HG02763 (cell line): ENCODE results near the gene MIGA2.
"Not testable (repeated sequence)": the region's sequence is repeated elsewhere in the genome, so short reads cannot be mapped to it uniquely, and the experiment has no call there.

Experiments used
- ATAC-seq: cut with Tn5 transposase; IDR thresholded peaks from one replicate; pipeline ENCODE4 v1.9.1; 2021; ENCODE audit warnings: mild to moderate bottlenecking, moderate library complexity; ENCODE audit not compliant: unreplicated experiment

MIGA2 gene

DNA sequence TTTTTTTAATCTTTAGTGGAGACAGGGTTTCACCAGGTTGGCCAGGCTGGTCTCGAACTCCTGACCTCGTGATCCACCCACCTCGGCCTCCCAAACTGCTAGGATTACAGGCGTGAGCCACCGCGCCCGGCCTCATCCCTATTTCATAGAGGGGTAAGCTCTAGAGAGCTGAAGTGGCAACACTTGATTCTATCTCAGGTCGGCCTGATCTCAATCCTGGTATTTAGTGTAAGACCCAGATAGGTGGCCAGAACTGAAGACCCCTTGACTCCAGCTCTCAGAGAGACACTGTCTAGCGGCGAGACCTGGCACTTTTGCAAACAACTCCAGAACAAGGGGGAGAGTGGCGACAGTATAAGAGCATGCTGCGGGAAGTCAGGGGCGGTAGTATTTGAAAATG lies 588 bp upstream of the MIGA2 start:
- ATAC-seq = not testable (repeated sequence)

DNA sequence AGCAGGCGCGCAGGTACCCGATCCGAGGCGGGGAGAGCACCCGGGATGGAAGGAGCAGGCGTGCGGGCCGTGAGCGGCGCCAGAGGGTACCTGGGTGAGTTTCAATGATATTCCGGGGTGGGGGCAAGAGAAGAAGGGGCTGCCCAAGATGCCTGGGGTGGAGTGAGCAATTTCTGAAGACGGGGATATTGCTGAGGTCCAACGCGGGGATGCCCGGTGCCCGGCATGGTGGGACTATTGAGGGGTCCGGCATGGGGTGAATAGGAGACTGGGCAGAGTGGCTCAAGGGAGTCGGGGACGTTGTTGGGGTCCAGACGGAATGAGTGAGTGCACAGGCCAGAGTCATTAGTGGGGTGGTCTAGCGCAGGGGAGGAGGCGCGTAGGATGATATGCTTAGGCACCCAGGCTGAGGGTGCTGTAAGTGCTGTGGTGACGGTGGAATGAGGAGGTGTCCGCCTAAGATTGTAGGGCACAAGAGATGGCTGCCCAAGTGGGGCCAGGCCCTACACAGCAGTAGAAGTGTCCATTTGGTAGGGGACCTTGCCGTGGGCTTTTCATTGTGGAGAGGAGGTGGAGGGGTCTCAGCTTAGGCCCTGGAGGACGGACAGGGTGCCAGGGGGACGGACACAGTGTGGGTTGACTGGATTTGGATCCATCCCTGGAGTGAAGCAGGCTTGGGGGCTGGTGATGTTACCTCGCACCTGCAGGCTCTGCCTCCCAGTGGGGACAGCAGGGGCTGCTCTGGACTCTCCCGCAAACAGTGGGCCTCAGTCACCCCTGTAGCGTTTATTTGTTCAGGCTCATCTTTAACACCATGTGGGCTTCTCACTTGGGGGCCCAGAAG lies 719 bp downstream of the MIGA2 start:
- ATAC-seq = no peak

DNA sequence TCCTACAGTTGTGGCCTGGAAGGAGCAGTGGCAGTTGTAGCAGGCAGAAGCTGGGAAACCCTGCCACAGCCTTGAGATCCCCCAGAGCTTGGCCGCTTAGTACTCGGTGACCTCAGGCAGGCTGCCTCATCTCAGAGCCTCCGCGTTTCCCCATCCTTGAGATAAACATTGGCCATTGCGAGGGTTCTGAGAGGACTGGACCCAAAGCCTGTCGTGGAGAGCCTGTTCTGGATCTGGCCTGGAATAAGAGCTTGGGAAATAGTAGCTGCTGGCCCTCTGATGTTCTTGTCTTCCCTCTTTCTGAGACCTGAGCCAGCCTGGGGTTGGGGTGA lies 1.3 kb downstream of the MIGA2 start:
- no peak for ATAC-seq

DNA sequence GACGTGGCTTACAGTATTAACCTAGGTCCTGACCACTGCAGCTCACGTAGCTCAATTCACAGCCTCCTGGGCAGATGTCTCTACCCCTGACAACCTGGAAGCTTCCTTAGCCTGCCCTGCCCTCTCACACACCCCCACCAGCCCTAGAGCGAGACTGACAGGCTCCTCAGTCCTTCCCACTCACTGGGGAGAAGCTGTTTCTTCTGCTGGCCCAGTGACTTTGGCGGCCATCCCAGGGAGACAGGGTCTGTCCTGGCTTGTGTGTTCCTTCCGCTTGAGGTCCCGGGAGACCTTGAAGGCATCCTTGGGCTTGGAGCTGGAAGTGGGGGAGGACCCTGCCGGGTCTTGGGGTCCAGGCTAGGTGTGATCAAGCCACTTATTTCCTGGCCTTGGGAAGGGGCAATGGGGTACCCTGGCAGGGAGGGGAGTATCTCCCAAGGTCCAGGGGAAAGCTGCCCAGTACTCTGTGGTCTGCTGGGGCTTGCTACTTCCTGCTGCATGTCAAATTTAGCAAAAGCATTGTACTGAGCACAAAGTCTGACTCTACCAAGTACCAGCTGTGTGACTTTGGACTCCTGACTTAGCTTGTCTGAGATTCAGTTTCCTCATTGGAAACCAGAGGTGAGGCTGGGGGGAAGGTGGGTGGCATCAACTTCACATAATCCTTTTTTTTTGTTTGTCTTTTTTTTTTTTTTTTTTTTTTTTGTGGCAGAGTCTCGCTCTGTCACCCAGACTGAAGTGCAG lies 1.9 kb downstream of the MIGA2 start:
- no peak for ATAC-seq

DNA sequence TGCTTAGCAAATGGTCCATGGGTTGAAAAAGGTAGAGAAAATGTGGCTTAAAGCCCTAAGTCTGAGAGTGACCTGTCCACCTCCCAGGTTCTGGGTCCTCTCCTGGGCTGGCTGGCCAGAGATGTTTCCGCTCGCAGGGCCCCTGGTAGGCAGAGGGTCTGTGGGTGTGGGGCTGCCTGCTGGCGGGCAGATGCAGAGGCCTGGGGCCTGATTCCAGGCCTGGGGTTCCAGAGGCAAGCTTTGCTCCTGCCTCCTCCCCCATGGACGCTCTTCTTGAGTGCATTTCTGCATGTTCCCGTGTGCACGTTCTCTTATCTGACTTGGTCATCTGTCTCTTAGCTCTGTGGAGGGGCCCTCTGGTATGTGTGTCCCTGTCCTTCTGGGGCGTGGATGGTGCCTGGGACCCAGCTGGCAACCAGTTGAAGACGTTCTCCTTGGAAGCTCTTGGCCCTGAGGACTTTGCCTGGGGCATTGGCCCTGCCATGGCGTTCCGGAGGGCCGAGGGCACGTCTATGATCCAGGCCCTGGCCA lies 3.8 kb downstream of the MIGA2 start:
- ATAC-seq = no peak

DNA sequence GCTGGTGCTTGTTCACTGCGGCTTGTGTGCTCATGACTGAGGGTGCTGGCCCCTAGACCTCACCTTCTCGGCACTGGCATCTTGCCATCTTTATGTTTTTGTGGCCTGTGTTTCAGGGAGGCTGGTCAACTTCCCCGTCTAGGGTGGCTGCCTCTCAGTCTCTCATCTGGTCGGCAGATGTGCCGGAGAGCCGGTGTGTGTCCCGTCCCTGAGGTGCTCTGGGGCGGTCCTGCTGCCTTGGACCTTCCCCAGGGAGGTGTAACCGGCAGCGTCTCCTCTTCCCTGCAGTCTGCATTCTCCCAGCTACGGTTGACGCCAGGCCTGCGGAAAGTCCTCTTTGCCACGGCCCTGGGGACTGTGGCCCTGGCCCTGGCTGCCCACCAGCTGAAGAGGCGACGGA lies 5.6 kb downstream of the MIGA2 start:
- no peak for ATAC-seq

DNA sequence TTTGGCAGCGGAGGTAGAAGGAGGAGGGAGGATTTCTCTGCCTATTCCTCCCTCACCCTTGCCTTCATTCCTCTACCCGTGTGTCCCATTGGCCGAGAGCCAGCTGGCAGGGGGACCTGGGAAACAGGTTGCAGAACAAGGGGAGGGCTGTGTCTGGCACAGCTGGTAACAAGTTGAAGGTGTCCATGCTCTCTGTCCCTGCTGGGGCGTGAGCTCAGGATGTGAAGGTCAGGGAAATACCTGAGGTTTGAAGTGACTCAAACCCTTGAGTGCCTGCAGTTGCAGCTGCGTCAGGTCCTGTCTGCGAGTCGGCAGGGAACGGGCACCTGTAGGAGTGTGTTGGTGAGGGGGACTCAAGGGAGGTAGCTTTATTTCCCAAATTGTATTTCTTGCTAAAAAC lies 16.2 kb downstream of the MIGA2 start:
- no peak for ATAC-seq

DNA sequence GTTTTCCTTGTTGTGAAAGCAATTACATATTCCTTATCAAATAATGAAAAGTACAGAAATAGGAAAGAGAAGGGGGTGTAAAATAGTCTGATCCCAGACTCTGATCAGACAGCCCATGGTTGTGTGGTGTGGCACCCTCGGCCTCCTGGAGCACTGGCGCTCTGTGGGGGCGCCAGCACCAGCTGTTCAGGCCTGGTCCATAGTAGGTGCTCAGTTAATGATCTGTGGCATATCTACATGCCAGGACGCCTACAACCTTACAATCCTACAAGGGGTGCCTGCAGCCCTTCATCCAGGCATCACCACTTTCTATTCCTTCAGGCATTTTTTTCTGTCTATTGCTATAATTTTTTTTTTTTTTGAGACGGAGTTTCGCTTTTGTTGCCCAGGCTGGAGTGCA lies 16.6 kb downstream of the MIGA2 start:
- no peak for ATAC-seq

DNA sequence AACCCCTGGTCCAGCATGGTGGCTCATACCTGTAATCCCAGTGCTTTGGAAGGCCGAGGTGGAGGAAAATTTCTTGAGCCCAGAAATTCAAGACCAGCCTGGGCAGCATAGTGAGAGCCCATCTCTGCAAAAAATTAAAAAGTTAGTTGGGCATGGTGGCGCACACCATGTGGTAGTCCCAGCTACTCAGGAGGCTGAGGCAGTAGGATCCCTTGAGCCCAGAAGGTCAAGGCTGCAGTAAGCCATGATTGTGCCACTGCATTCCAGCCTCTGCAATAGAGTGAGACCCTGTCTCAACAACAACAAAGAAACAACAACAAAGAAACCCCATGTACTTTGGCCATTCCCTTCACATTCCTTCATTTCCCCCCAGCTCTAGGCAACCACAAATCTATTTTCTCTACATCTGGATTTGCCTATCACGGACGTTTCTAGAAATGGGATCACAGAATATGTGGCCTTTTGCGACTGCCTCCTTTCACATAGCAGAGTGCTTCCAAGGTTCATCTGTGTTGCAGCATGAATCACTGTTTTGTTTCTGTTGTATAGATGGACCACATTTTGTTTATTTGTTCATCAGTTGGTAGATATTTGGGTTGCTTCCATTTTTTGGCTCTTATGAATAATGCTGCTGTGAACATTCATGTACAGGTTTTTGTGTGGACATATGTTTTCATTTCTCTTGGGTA lies 17.9 kb downstream of the MIGA2 start:
- no peak for ATAC-seq

DNA sequence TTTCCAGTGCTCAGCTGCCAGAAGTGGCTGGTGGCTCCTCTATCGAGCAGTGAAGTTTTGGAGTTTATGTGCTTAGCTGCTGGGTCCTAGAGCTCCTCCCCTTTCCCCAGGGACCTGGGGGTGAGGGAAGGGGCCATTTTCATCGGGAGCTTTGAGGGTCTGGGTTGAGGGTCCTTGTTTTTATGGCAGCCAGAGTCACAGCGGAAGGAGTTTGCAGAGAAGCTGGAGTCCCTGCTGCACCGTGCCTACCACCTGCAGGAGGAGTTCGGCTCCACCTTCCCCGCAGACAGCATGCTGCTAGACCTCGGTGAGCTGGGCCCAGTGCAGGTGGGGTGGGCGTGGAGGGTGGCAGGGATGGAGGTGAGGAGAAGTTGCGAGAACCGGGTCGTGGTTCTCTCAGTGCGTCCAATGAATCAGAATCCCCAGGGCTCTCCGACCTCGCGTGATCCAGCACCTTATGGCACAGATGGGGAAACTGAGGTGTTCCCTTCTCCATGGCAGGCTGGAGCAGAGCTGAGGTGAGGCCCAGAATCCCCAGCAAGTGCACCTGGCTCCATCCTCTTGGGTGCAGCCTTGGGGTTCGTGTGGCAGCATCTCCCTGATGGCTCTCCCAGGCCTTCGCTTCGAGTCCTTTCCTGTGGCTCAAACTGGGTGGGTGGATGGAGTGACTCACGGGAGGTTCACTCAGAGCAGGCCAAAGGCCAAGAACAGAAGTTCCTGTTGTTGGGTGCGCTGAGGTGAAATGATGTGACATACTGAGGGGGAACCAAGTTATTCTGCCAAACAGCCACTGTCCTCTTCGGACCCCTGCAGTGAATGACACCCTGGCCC lies 22.8 kb downstream of the MIGA2 start:
- ATAC-seq = no peak

DNA sequence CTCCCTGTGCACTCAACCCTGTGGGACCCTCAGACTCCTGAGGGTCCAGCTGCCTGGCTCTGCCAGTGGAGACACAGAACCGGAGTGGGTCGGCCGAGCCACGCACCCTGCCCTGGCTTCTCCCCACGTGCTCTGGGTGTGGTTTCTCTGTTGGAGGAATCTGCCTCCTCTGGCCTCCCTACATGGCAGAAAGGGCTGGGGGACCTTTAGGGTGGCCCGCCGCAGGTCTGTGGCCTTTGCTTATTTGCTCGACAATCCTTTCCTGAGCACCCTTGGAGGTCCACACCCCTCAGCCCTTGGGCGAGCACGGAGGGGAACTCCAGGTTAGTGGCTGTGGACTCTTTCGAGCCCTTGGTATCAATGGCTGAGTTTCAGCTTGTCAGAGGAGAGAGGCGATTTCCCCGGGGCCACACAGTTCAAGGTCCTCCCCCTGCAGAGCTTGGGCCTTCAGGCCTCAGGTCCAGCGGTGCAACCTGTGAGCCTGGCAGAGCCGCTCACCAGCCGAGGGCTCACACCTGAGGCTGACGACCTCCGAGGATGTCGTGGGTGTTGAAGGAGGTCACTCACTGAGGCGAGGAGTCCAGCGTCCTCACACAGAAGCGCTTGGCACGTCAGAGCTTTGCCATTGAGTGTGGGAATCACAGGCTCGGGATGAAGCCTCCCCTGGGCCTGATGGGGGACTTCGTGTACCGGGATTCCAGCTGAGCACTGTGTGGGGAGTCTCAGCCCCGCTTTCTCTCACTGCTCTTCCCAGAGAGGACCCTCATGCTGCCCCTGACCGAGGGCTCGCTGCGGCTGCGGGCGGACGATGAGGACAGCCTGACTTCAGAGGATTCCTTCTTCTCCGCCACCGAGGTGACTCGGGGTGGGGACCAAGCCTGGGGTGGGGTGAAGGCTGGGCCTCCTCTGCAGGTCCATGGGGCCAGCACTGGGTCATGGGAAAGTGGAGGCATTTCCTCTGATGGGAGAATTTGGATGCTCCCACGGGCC lies 23.7 kb downstream of the MIGA2 start:
- no peak for ATAC-seq

DNA sequence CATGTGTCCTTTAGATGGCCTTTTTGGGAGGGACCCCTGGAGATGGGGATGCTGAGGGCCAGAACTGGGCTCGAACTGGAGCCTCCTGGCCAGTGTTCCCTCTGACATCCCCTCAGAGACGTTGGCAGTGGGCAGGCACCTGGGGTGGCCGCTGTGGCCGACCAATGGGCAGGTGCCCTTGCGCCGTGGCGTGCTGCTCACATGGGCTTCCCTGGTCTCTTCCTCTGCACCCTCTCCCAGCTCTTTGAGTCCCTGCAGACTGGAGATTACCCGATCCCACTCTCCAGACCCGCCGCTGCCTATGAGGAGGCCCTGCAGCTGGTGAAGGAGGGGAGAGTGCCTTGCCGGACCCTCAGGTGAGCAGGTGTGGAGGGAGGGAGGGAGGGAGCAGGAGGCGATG lies 24.6 kb downstream of the MIGA2 start:
- no peak for ATAC-seq

DNA sequence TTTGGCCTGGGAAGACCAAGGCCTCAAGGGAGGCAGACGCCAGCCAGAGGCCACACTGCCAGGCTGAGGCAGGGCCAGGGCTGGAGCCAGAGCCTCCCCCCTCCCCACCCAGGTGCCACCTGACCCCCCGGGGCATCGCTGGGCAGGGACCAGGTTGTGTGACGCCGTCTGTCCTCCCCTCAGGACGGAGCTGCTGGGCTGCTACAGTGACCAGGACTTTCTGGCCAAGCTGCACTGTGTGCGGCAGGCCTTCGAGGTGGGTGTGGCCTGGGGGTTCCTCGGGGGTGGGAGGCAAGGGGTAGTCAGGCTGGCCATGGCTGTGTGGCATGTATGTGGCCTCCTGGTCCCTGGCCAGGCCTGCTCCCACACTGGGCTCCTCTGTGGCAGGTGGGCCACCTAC lies 26.6 kb downstream of the MIGA2 start:
- ATAC-seq = no peak

DNA sequence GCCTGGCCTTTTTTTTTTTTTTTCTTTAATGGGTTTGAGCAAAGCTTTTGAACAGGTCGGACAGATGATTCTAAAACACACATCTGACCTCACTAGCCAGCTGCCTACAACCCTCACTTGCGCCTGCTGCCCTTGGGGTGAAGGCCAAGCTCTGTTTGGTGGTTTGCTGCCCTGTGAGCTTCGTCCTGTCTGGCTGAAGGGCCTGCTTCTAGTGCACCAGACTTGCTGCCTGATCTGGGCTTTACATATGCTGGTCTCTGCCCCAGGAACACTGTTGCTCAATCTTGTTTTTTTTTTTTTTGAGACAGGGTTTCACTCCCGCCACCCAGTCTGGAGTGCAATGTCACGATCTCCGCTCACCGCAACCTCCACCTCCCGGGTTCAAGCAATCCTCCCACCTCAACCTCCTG lies 28.1 kb downstream of the MIGA2 start:
- ATAC-seq = no peak

DNA sequence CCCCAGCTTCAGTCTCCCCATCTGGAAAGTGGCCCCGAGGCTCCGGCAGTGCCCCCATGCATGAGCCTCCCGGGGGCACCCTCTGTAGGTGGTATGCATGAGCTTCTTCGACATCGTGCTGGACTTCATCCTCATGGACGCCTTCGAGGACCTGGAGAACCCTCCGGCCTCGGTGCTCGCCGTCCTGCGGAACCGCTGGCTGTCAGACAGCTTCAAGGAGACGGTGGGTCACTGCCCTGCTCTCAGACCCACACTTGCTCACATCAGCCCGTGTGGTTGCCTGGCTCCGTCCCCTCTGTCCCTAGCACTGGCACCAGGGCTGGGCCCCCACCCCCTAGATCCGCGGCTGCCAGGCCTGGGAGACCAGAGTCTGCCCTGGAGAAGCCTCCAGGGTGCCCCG lies 31.7 kb downstream of the MIGA2 start:
- no peak for ATAC-seq

DNA sequence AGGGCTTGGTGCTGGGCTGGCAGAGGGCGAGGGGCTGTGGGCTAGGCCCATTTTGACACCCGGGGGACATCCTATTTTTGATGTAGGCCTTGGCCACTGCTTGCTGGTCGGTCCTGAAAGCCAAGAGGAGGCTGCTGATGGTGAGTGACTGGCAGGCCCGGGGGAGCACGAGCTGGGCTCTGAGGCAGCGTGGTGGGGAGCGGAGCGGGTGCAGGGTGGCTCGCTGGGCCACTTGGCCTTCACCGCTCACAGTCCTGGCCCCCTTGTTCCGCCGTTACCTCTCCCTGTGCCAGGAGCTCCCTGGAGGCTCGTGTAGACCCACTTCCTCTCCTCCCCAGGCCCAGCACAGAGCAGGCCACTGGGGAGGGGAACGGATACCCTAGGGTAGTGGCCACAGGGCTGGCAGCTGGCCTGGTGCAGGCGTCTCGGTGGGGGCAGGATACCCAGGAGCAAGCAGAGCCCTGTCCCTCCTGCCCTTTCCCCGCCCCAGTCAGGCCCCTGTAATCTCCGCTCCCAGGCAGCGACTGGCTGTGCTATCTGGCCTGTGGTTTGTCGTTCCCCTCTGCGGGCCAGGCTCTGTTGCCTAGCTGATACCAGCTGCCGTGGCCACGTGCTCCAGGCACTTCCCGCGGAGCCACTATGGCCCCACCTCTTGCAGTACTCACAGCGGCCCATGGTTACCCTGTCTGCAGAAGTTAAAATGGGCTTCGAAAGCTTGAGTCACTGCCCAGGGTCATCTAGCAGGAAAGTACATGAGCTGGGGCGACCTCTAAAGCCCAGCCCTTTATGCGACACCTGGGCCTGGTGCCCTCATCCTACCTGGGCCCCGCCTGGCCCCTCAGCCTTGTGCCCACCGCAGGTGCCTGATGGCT lies 32.8 kb downstream of the MIGA2 start:
- ATAC-seq = peak; percentile 61

DNA sequence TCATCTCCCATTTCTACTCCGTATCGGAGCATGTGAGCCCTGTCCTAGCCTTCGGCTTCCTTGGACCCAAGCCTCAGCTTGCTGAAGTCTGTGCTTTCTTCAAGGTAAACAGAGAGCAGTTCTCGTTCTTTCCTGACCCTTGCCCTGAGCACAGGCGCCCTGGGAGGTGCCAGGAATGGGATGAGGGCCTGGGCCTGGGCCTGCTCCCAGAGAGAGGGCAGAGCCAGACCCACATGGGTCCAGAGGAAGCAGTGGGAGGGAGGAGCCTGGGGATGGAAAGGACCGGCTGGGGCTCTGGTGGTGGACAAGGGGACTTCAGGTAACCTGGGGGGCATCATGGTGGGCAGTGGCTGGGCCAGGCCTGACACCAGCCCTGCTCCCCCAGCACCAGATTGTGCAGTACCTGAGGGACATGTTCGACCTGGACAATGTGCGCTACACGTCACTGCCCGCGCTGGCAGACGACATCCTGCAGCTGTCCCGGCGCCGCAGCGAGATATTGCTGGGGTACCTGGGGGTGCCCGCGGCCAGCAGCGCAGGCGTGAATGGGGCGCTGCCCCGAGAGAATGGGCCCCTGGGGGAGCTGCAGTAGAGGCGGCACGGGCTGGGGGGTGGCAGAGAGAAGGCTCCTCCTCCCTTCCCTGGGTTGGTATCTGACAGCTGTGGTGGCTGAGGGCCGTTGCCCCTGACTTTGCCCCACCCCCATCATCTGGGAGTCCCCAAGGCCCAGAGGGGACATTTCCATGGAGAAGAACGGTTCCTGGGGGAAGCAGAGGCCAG lies 33.6 kb downstream of the MIGA2 start:
- ATAC-seq = no peak
